Measurements from ENCODE around the gene ITGAL. TPM values are rescaled to one million over a fixed set of nuclear protein-coding genes. Genes with fewer than 3 reads are reported as not detected.
"Not testable (repeated sequence)": the region's sequence is repeated elsewhere in the genome, so short reads cannot be mapped to it uniquely, and the experiment has no call there.

The ITGAL gene
- total RNA-seq, 1 donor from 2014 or later = 287 TPM

DNA sequence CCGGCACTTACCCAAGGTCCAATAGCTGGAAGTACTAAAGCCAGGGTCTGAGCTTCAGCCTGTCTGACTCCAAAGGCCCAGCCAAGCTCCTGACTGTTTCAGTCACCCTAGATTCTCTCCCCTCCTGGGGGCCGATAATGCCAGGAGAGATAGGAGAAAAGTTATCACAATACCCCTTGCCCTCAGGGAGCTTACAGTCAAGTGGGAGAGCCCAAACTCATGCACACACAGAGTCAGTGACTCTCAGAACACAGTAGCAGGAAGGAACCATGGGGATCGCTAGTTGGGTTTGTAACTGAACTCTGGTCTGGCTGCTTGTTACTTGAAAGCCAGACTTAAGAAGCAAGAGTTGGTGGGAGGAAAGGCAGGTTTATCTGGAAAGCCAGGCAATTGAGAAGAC is 39.0 kb downstream of the ITGAL start:
- peaks cover 7% of the 10 kb centered on the region for H3K4me1 Mint-ChIP-seq (ENCODE audit: low read depth)
- H3K27me3 Mint-ChIP-seq (ENCODE audit: insufficient read depth) = no peaks in the 10 kb centered on the region
- H3K4me3 Mint-ChIP-seq = no peak overlapping the region
- H3K27ac Mint-ChIP-seq = peak overlapping the region; percentile 9
- H3K36me3 Mint-ChIP-seq (ENCODE audit: low read depth) = peaks cover 62% of the 10 kb centered on the region
- no peaks in the 10 kb centered on the region for H3K9me3 Mint-ChIP-seq
- DNase-seq (ENCODE audit: low spot score) = no peak
- intact Hi-C loops (cut with micrococcal nuclease) = loop anchor here (5.0 kb wide), 1 partner anchor 34 kb away; no protein-coding TSS in a partner anchor

DNA sequence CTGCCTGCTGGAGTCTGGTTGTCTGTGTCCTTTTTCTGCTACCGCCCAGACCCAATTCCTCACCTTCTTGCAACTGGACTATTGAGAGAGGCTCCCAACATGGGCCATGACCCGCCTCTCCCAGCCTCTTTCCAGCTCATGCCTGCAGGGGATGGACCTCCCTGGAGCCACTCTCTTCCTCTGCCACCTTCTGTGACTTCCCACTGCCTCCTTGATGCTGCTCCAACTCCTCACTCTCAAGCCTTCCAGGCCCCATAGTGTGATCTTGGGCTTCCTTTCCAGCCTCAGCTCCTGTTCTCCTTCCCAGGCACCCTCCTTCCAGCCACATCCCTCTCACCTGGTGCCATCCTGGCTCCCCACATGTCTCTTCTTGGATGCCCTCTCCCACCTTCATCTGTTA is 42.7 kb downstream of the ITGAL start:
- Mint-ChIP-seq H3K4me1 (ENCODE audit: low read depth) (peaks cover 7% of the 10 kb centered on the region), H3K36me3 (ENCODE audit: low read depth) (peaks cover 71% of the 10 kb centered on the region), H3K27me3 (ENCODE audit: insufficient read depth) (no peaks in the 10 kb centered on the region), H3K4me3 (no peak overlapping the region), H3K9me3 (no peaks in the 10 kb centered on the region), H3K27ac (peak overlapping the region; percentile 13)
- DNase-seq (ENCODE audit: low spot score) = no peak
- intact Hi-C loops (cut with micrococcal nuclease) = no loop called here

DNA sequence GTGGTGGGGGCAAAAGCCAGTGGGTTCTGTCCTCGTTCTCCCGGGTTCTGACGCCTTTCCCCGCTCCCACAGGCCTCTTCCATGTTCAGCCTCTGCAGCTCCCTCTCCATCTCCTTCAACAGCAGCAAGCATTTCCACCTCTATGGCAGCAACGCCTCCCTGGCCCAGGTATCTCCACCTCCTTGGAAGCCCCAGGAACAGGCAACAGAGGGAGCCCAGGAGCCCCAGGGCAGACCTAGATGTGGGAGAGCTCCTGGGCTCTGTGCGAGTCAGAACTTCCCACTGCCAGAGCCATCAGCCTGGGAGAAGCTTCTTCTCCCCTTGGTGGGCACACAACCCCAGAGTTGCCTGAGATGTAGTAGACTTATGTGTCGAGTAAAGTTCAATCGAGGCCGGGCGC is 46.0 kb downstream of the ITGAL start:
- intact Hi-C loops (cut with micrococcal nuclease) = no loop called here
- peaks cover 54% of the 10 kb centered on the region for H3K36me3 Mint-ChIP-seq (ENCODE audit: low read depth)
- H3K4me1 Mint-ChIP-seq (ENCODE audit: low read depth) = peaks cover 4% of the 10 kb centered on the region
- H3K9me3 Mint-ChIP-seq = no peaks in the 10 kb centered on the region
- H3K4me3 Mint-ChIP-seq = no peak overlapping the region
- H3K27me3 Mint-ChIP-seq (ENCODE audit: insufficient read depth) = no peaks in the 10 kb centered on the region
- peak overlapping the region; percentile 31 for H3K27ac Mint-ChIP-seq
- no peak for DNase-seq (ENCODE audit: low spot score)

GRCh38 chr16:30519120-30520049 is 46.8 kb downstream of the ITGAL start:
- intact Hi-C loops (cut with micrococcal nuclease) = no loop called here
- Mint-ChIP-seq H3K4me3 (no peak overlapping the region), H3K9me3 (no peaks in the 10 kb centered on the region), H3K27me3 (ENCODE audit: insufficient read depth) (no peaks in the 10 kb centered on the region), H3K27ac (peak overlapping the region; percentile 50), H3K36me3 (ENCODE audit: low read depth) (peaks cover 50% of the 10 kb centered on the region), H3K4me1 (ENCODE audit: low read depth) (peaks cover 4% of the 10 kb centered on the region)
- no peak for DNase-seq (ENCODE audit: low spot score)

DNA sequence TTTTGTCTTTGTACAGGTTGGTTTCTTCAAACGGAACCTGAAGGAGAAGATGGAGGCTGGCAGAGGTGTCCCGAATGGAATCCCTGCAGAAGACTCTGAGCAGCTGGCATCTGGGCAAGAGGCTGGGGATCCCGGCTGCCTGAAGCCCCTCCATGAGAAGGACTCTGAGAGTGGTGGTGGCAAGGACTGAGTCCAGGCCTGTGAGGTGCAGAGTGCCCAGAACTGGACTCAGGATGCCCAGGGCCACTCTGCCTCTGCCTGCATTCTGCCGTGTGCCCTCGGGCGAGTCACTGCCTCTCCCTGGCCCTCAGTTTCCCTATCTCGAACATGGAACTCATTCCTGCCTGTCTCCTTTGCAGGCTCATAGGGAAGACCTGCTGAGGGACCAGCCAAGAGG is 48.9 kb downstream of the ITGAL start:
- no peak for DNase-seq (ENCODE audit: low spot score)
- intact Hi-C loops (cut with micrococcal nuclease) = no loop called here
- H3K4me1 Mint-ChIP-seq (ENCODE audit: low read depth) = peaks cover 9% of the 10 kb centered on the region
- no peaks in the 10 kb centered on the region for H3K27me3 Mint-ChIP-seq (ENCODE audit: insufficient read depth)
- H3K9me3 Mint-ChIP-seq = no peaks in the 10 kb centered on the region
- H3K4me3 Mint-ChIP-seq = no peak overlapping the region
- peaks cover 42% of the 10 kb centered on the region for H3K36me3 Mint-ChIP-seq (ENCODE audit: low read depth)
- no peak overlapping the region for H3K27ac Mint-ChIP-seq

- Mint-ChIP-seq H3K4me1 (ENCODE audit: low read depth) (peaks cover 9% of the 10 kb centered on the region), H3K9me3 (no peaks in the 10 kb centered on the region), H3K36me3 (ENCODE audit: low read depth) (peaks cover 40% of the 10 kb centered on the region), H3K27me3 (ENCODE audit: insufficient read depth) (no peaks in the 10 kb centered on the region), H3K4me3 (no peak overlapping the region), H3K27ac (peak overlapping the region; percentile 36)
- intact Hi-C loops (cut with micrococcal nuclease) = no loop called here
- no peak for DNase-seq (ENCODE audit: low spot score)
Observed at GRCh38 chr16:30521873-30522641, 49.5 kb downstream of the ITGAL start.

DNA sequence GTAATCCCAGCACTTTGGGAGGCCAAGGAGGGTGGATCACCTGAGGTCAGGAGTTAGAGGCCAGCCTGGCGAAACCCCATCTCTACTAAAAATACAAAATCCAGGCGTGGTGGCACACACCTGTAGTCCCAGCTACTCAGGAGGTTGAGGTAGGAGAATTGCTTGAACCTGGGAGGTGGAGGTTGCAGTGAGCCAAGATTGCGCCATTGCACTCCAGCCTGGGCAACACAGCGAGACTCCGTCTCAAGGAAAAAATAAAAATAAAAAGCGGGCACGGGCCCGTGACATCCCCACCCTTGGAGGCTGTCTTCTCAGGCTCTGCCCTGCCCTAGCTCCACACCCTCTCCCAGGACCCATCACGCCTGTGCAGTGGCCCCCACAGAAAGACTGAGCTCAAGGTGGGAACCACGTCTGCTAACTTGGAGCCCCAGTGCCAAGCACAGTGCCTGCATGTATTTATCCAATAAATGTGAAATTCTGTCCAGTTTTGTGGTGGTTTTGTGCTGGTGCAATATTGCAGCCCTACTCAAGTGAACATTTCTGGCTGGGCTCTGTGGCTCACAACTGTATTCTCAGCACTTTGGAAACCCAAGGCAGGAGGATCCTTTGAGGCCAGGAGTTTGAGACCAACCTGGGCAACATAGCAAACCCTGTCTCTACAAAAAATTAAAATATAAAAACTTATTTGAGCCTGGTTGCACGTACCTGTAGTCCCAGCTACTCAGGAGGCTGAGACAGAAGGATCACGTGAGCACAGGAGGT is 50.3 kb downstream of the ITGAL start:
- H3K27ac Mint-ChIP-seq = peak overlapping the region; percentile 36

GRCh38 chr16:30523768-30524574 is 51.4 kb downstream of the ITGAL start:
- H3K4me1 Mint-ChIP-seq (ENCODE audit: low read depth) = peaks cover 25% of the 10 kb centered on the region
- H3K36me3 Mint-ChIP-seq (ENCODE audit: low read depth) = peaks cover 26% of the 10 kb centered on the region

More for the DNA sequence above, 50.3 kb downstream of the ITGAL start:
- H3K4me3 Mint-ChIP-seq; H3K27me3 Mint-ChIP-seq (ENCODE audit: insufficient read depth); DNase-seq (ENCODE audit: low spot score); intact Hi-C loops (cut with micrococcal nuclease); H3K9me3 Mint-ChIP-seq: not testable (repeated sequence)
- Mint-ChIP-seq H3K4me1 (ENCODE audit: low read depth) (peaks cover 16% of the 10 kb centered on the region), H3K36me3 (ENCODE audit: low read depth) (peaks cover 32% of the 10 kb centered on the region)

DNA sequence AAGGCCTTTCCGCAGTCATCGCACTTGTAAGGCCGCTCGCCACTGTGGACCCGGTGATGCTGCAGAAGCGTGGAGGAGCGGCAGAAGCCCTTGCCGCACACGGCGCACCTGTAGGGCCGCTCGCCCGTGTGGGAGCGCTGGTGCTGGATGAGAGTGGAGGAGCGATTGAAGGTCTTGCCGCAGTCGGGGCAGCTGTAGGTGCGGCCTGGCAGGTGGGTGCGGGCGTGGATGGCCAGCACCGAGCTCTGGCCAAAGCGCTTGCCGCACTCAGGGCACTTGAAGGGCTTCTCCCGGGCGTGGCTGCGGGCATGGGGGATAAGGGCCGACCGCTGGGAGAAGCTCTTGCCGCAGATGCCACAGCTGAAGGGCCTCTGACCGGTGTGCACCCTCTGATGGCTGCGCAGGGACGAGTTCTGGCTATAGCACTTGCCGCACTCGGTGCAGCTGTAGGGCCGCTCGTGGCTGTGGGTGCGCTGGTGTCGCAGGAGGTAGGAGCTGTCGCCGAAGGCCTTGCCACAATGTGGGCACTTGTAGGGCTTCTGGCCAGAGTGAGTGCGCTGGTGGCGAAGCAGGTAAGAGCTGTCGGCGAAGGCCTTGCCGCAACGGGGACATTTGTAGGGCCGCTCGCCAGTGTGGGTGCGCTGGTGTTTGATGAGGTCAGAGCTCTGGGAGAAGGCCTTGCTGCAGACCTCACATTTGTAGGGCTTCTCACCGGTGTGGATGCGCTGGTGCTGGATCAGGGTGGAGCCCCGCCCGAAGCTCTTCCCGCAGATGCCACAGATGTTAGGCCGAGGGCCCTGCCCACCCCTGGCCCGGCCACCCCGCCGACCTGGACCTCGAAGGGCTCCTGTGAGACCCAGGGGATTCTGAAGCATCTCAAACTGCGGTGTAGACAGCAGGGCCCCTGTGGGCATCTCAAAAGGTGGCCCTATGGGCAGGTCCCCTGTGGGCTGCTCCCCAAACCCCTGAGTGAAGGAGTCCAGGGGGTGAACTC is 52.3 kb downstream of the ITGAL start:
- Mint-ChIP-seq H3K27me3 (ENCODE audit: insufficient read depth) (no peaks in the 10 kb centered on the region), H3K4me1 (ENCODE audit: low read depth) (peaks cover 30% of the 10 kb centered on the region), H3K27ac (no peak overlapping the region), H3K9me3 (no peaks in the 10 kb centered on the region), H3K36me3 (ENCODE audit: low read depth) (peaks cover 17% of the 10 kb centered on the region), H3K4me3 (peak overlapping the region; percentile 56)
- intact Hi-C loops (cut with micrococcal nuclease) = loop anchor here (5.0 kb wide), 1 partner anchor 62 kb away; the partner anchor contains the start of gene ZNF785
- no peak for DNase-seq (ENCODE audit: low spot score)

More at GRCh38 chr16:30523768-30524574, 51.4 kb downstream of the ITGAL start:
- Mint-ChIP-seq H3K27ac (no peak overlapping the region), H3K27me3 (ENCODE audit: insufficient read depth) (no peaks in the 10 kb centered on the region), H3K4me3 (no peak overlapping the region), H3K9me3 (no peaks in the 10 kb centered on the region)
- intact Hi-C loops (cut with micrococcal nuclease) = no loop called here
- no peak for DNase-seq (ENCODE audit: low spot score)

GRCh38 chr16:30525844-30526136 is 53.2 kb downstream of the ITGAL start:
- Mint-ChIP-seq H3K27me3 (ENCODE audit: insufficient read depth) (no peaks in the 10 kb centered on the region), H3K4me1 (ENCODE audit: low read depth) (peaks cover 39% of the 10 kb centered on the region), H3K9me3 (no peaks in the 10 kb centered on the region), H3K4me3 (peak overlapping the region; percentile 85), H3K27ac (no peak overlapping the region), H3K36me3 (ENCODE audit: low read depth) (peaks cover 14% of the 10 kb centered on the region)
- no peak for DNase-seq (ENCODE audit: low spot score)
- intact Hi-C loops (cut with micrococcal nuclease) = loop anchor here (2.0 to 5.0 kb wide), 3 partner anchors 62 to 173 kb away; partner anchors contain the start of genes SRCAP and ZNF785

GRCh38 chr16:30526137-30526822 is 53.7 kb downstream of the ITGAL start, which contains the start of gene ZNF768:
ZNF768 (minus strand) TSS chr16:30526566; CDS start chr16:30526413, 153 bp downstream.
- DNase-seq (ENCODE audit: low spot score) = no peak
- H3K27ac Mint-ChIP-seq = peak within 1 kb of the TSS; percentile 54
- H3K4me3 Mint-ChIP-seq = peak within 1 kb of the TSS; percentile 85
- intact Hi-C loops (cut with micrococcal nuclease) = loop anchor here (2.0 to 5.0 kb wide), 3 partner anchors 61 to 173 kb away; partner anchors contain the start of genes SRCAP and ZNF785
- no peaks in the 10 kb centered on the region for H3K9me3 Mint-ChIP-seq
- H3K4me1 Mint-ChIP-seq (ENCODE audit: low read depth) = peaks cover 44% of the 10 kb centered on the region
- H3K27me3 Mint-ChIP-seq (ENCODE audit: insufficient read depth) = no peaks in the 10 kb centered on the region
- H3K36me3 Mint-ChIP-seq (ENCODE audit: low read depth) = peaks cover 14% of the 10 kb centered on the region

Measured in activated T-helper 1 cell treated with anti-CD3 and anti-CD28 coated beads, Interleukin-12 subunit alpha, Interleukin-12 subunit beta, Interleukin-2, Interleukin-4 antibody, amounts not matched to agents 30 ng/mL and 10 ng/mL and 1 ng/mL, durations not matched to agents 14 hours and 24 hours and 36 hours (primary cell).